ENCODE data around the gene TP53BP2. TPM values are rescaled to one million over a fixed set of nuclear protein-coding genes. Genes with fewer than 3 reads are reported as not detected.

The TP53BP2 gene
- total RNA-seq, 4 donors from 2014 or later, result 33.7 to 65.9 (median 48.6) TPM

DNA sequence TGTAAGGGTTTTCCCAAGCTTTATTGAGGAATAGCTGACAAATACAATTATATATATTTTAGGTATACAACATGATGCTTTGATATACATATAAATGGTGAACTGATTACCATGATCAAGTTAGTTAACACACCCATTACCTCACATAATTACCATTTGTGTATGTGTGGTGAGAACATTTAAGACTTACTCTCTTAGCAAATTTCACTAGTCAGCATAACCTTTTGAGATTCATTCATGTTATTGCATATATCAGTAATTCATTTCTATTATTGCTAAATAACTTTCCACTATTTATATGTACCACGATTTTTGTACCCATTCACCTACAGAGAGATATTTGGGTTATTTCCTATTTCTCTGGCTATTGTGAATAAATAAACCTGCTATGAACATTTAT is 16.2 kb upstream of the TP53BP2 start:
- ATAC-seq (ENCODE audit: low FRiP score) (no peak), DNase-seq (ENCODE audit: low spot score) (no peak)
- TF ChIP-seq, protein P1, sequence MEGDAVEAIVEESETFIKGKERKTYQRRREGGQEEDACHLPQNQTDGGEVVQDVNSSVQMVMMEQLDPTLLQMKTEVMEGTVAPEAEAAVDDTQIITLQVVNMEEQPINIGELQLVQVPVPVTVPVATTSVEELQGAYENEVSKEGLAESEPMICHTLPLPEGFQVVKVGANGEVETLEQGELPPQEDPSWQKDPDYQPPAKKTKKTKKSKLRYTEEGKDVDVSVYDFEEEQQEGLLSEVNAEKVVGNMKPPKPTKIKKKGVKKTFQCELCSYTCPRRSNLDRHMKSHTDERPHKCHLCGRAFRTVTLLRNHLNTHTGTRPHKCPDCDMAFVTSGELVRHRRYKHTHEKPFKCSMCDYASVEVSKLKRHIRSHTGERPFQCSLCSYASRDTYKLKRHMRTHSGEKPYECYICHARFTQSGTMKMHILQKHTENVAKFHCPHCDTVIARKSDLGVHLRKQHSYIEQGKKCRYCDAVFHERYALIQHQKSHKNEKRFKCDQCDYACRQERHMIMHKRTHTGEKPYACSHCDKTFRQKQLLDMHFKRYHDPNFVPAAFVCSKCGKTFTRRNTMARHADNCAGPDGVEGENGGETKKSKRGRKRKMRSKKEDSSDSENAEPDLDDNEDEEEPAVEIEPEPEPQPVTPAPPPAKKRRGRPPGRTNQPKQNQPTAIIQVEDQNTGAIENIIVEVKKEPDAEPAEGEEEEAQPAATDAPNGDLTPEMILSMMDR (IDR thresholded peaks at IDR 0.05), result no peak

DNA sequence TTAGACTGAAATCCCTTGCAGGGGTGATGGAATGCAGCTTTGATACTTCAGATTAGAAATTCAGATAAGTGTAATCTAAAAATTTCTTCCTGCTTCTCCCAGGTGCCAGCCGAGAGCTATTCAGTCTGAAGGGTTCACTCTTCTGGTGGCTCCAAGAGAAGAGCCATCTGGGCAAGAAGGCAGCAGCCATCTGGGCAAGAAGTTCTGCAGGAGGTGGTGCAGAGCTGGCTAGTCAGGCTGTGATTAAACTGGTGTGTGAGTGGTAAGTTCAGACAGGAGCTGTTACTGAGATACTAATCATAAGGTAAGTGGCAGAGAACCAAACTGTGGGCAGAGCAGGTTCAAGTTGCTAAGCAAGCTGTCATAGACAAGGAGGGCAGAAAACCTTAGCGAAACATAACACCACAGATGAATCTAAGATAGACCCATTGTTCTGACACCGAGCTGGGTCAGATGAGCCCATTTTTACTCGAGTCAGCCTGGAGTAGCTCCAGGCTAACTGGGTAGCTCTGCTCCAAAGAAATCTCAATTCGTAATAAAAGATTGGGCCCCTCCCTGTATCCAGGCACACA is 14.4 kb upstream of the TP53BP2 start:
- ATAC-seq (ENCODE audit: low FRiP score), result no peak
- no peak for DNase-seq (ENCODE audit: low spot score)
- TF ChIP-seq, protein P1 (IDR thresholded peaks at IDR 0.05), result no peak

DNA sequence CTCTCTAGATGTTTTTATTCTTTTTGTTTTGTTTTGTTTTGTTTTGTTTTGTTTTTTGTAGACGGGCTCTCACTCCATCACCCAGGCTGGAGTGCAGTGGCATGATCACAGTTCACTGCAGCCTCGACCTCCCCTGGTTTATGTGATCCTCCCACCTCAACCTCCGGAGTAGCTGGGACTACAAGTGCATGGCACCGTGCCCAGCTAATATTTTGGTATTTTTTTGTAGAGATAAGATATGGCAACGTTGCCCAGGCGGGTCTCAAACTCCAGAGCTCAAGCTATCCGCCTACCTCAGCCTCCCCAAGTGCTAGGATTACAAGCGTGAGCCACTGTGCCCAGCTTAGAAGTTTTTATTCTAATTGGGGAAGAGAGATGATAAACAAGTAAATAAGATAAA is 13.3 kb upstream of the TP53BP2 start:
- TF ChIP-seq, protein P1 (IDR thresholded peaks at IDR 0.05), result no peak
- DNase-seq (ENCODE audit: low spot score), result no peak
- ATAC-seq (ENCODE audit: low FRiP score), result no peak

DNA sequence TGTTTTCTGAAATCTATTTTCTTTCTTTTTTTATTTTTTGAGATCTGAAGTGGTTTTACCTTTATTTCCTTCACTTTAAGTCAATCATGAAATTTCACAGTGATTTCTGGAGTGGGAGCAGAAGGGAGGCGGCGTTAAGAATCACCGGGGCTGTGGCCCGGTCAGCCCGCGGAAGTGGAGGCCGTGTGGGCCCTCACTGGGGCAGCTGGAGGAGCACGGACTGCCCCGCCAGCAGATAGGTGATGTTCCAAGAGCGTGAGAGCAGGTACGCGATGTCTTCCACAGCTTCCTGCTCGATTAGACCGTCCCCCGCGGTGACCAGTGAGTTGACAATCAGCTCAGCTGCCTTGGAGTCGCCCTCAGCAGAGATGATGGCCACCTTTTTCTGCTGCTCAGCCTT is 10.6 kb upstream of the TP53BP2 start:
- DNase-seq (ENCODE audit: low spot score), result no peak
- ATAC-seq (ENCODE audit: low FRiP score), result no peak
- TF ChIP-seq, protein P1 (IDR thresholded peaks at IDR 0.05), result no peak

DNA sequence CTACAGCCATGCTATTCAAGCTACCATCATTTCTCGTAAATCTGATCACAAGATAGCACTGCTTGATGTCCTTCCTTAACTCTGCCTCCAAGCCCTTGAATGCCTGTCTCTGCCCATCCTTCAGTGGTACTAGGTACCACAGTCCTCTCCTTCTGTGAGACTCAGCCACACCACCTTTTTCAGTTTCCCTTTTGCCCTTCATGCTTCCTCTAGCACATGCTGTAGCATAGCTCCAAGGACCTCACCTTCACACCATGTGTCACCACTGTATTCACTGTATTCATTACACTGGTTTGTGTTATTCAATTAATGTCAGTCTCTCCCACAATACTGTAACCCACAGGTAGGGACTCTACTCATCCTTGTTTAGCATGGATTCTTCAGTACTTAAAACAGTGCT is 8.0 kb upstream of the TP53BP2 start:
- DNase-seq (ENCODE audit: low spot score), result no peak
- no peak for ATAC-seq (ENCODE audit: low FRiP score)
- TF ChIP-seq, protein P1 (IDR thresholded peaks at IDR 0.05), result no peak

DNA sequence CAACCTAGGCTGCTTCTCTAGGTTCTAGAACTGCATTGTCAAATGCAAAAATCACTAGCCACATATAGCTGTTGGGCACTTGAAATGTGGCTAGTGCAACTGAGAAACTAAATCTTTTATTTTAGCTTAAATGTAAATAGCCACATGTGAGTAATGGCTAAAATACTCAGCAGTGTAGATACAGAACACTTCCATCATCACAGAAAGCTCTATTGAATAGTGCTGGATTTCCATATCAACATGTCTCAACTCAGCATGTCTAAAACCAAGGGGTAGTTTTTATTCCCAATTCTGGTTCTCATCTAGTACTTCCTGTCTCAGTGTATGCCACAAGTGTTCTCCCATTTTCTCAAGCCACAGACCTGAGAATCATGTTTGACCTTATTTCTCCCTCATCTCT is 7.5 kb upstream of the TP53BP2 start:
- DNase-seq (ENCODE audit: low spot score) (no peak), ATAC-seq (ENCODE audit: low FRiP score) (no peak)
- TF ChIP-seq, protein P1 (IDR thresholded peaks at IDR 0.05), result no peak

DNA sequence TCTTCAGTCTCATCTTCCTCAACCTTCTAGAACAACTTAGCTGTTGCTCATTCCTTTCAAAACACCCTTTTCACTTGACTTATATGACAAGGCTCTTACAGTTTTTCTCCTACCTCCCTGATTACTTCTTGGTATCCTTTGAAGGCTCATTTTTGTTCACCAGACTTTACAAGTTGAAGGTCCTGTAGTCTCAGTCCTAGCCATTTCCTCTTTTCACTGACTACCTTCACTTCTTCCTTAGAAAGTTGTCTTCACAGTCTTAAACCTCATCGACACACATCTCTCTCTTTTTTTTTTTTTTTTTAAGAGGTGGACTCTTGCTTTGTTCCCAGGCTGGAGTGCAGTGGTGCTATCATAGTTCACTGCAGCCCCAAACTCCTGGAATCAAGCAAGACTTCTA is 6.6 kb upstream of the TP53BP2 start:
- TF ChIP-seq, protein P1 (IDR thresholded peaks at IDR 0.05), result no peak
- no peak for DNase-seq (ENCODE audit: low spot score)
- no peak for ATAC-seq (ENCODE audit: low FRiP score)
